ENCODE results near the gene MAPK1.

The MAPK1 gene

DNA sequence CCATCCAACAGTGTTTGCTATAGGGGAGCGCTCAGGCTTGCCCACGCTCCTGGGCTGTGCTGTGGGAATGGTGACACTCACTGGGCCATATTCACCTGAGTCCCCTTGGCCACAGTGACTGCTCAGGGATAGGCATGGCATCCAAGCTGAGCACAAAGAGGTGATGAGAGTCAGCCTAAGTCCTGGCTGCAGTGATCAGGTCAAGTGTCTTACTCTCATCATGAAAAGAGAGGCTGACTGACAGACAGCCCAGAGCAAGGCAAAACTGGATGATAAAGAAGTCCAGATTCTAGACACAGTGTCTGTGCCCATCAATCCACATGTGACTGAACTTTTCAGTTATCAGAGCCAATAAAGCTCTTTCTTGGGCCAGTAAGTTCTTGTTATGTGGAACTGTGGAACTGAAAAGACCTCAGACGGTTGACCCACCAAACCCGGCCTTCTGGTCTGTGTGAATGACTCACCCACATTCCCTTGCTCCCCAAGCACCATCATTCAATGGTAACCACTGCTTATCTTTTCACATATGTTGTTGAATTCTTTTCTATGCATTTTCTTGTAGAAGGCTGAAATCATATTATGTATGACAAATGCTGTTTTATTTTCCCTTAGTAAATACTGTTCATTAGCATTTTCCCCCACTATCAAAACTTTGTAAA is 88.6 kb downstream of the MAPK1 start:
- TF ChIP-seq GATA3 (IDR thresholded peaks at IDR 0.05; ENCODE audit: low read depth, low read length): no peak
- TF ChIP-seq GATA2 (IDR thresholded peaks at IDR 0.05; ENCODE audit: low read depth, low read length): no peak

DNA sequence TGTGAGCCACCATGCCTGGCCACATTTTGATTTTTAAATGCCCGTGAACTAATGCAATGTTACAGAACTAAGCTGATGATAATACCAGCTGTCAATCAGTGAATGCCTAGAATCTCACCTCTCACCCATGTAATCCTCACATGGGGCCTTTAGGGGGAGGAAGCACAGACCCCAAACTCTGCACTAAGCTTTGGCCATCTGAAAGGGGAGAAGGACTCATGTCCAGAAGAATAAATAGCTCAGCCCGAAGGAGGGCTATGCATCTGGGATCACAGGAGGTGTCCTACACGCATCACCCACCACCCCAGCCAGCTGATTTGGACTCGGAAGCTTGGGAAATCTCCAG is 95.8 kb downstream of the MAPK1 start:
- no peak for TF ChIP-seq GATA2 (IDR thresholded peaks at IDR 0.05; ENCODE audit: low read depth, low read length)
- no peak for TF ChIP-seq GATA3 (IDR thresholded peaks at IDR 0.05; ENCODE audit: low read depth, low read length)

- TF ChIP-seq GATA3 (IDR thresholded peaks at IDR 0.05; ENCODE audit: low read depth, low read length) (no peak), GATA2 (IDR thresholded peaks at IDR 0.05; ENCODE audit: low read depth, low read length) (no peak)
Observed at GRCh38 chr22:21768435-21768834, 99.0 kb downstream of the MAPK1 start.

DNA sequence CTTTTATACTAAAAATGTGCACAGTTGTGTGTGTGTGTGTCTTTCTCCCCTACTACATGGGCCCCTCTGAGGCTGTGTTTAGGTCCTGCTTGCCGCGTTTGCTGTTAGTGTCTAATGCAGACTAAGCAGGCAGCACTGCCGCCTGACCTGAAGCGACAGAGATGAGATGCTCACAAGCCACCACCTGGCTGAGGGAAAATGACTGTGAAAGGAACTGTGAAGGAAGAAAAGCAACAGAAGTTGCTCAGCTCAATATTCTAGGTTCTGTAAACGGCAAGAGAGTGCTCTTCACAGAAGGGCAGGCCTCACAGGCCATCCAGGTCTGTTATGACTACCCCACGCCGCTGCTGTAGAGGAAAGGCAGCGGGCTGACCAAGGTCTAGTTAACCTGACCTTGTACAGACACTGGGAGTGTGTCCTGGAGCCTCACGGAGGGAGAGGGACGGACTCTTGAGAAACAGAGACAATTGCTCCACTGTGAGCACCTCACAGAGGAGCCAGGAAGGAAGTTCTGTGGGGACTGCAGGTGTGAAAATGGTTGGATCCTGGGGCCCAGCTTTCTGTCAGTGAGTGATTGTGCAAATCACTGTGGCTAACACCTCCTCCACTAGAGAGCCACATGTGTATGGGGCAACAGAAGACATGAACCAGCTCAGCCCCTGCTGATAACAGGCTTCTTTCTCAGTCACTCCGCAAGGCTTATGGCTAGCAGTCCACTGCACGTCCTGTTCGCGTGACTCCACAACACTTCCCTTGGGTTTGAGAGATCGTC is 100.6 kb downstream of the MAPK1 start:
- TF ChIP-seq GATA2 (IDR thresholded peaks at IDR 0.05; ENCODE audit: low read depth, low read length): no peak

- TF ChIP-seq GATA3 (IDR thresholded peaks at IDR 0.05; ENCODE audit: low read depth, low read length) (no peak), GATA2 (IDR thresholded peaks at IDR 0.05; ENCODE audit: low read depth, low read length) (no peak)
Observed at GRCh38 chr22:21765909-21766529, 101.4 kb downstream of the MAPK1 start.

- TF ChIP-seq GATA3 (IDR thresholded peaks at IDR 0.05; ENCODE audit: low read depth, low read length): no peak
- no peak for TF ChIP-seq GATA2 (IDR thresholded peaks at IDR 0.05; ENCODE audit: low read depth, low read length)
Observed at GRCh38 chr22:21764038-21764804, 103.2 kb downstream of the MAPK1 start.

DNA sequence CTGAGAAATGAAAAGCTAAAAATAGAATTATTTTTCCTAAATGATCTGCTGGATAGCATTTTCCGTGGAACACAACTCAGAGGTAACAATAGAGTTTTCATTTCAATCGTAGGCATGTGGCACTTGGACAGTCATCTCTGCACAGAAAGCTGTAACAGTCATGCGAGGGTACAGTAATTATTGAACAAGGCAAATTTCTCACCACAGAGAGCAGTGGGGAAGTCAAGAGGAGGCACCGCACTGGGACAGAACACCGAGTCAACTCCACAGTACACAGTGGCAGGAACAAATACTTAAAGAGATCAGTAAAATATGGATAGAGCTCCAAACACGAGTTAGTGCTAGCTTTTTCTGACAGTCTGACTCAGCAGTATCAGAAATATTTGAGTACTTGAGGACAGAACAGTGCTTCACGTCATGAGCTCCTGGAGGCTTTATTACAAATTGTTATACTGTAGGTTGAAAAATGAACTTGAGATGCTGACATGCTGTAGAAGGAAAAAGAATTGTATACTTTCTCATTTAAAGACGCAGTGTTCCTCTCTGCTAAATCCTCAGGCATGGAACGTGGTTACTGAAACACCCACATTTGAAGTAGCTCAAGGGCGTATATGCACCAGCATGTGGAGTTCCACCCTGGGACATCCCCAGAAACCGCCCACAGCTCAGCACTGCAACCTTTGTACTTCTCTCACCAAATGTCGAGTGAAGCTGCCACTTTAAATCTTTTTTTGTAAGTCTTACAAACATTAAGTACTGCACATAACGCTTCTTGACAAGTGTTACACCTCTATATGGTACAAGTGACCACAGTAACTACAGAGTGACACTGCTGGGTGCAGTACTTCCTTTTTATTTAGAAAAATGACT is 104.5 kb downstream of the MAPK1 start:
- TF ChIP-seq GATA3 (IDR thresholded peaks at IDR 0.05; ENCODE audit: low read depth, low read length): no peak
- no peak for TF ChIP-seq GATA2 (IDR thresholded peaks at IDR 0.05; ENCODE audit: low read depth, low read length)

GRCh38 chr22:21761994-21762680 is 105.3 kb downstream of the MAPK1 start:
- TF ChIP-seq GATA3 (IDR thresholded peaks at IDR 0.05; ENCODE audit: low read depth, low read length) (no peak), GATA2 (IDR thresholded peaks at IDR 0.05; ENCODE audit: low read depth, low read length) (no peak)

- TF ChIP-seq GATA2 (IDR thresholded peaks at IDR 0.05; ENCODE audit: low read depth, low read length) (no peak), GATA3 (IDR thresholded peaks at IDR 0.05; ENCODE audit: low read depth, low read length) (no peak)
Observed at GRCh38 chr22:21761086-21761485, 106.4 kb downstream of the MAPK1 start.

DNA sequence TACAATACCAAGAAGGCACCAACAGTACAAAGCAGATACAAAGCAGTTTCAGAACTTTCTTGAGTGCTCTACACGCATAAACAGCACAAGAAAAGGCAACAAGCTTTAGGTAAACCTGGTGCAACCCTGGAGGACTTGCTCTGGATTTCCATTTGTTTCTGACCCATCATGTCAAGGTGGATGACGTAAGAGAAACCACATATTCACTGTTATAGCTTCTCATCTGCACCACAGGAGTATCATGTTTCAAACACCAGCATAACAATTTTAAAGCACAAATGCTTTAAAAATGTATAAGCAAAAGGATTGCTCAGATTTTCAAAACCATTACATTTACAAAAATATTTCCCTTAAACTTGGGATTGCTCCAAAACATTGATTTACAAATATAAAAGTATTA is 106.8 kb downstream of the MAPK1 start:
- TF ChIP-seq GATA3 (IDR thresholded peaks at IDR 0.05; ENCODE audit: low read depth, low read length) (no peak), GATA2 (IDR thresholded peaks at IDR 0.05; ENCODE audit: low read depth, low read length) (no peak)

- TF ChIP-seq GATA3 (IDR thresholded peaks at IDR 0.05; ENCODE audit: low read depth, low read length) (no peak), GATA2 (IDR thresholded peaks at IDR 0.05; ENCODE audit: low read depth, low read length) (no peak)
Observed at GRCh38 chr22:21759646-21760376, 107.6 kb downstream of the MAPK1 start.

GRCh38 chr22:21759093-21759492 is 108.4 kb downstream of the MAPK1 start:
- TF ChIP-seq GATA3 (IDR thresholded peaks at IDR 0.05; ENCODE audit: low read depth, low read length) (no peak), GATA2 (IDR thresholded peaks at IDR 0.05; ENCODE audit: low read depth, low read length) (no peak)

Data from SH-SY5Y (cell line).